ENCODE measurements around the gene FAM20C.

The FAM20C gene

GRCh38 chr7:154096-154799, 38.1 kb upstream of the FAM20C start:
- Histone ChIP-seq H4K20me1 (ENCODE audit: insufficient read depth, low read length) (no peaks in the 10 kb centered on the region), H3K27ac (ENCODE audit: low read length) (no peak overlapping the region), H3K27me3 (ENCODE audit: low read depth, low read length) (no peaks in the 10 kb centered on the region), H3K4me3 (ENCODE audit: low read length) (no peak overlapping the region), H3K79me2 (ENCODE audit: low read length) (no peaks in the 10 kb centered on the region), H3K36me3 (replicated peaks; ENCODE audit: low read depth, low read length) (no peaks in the 10 kb centered on the region), H3K4me2 (ENCODE audit: low read length) (no peak overlapping the region), H3K9me3 (ENCODE audit: insufficient read depth, low read length) (no peaks in the 10 kb centered on the region), H3K4me1 (ENCODE audit: low read length) (peaks cover 5% of the 10 kb centered on the region), H2AFZ (ENCODE audit: low read depth, low read length) (no peak overlapping the region), H3K9ac (ENCODE audit: low read length) (no peak overlapping the region)
- TF ChIP-seq EZH2phosphoT487 (IDR thresholded peaks at IDR 0.05; ENCODE audit: low read depth) (no peak), CTCF (IDR thresholded peaks at IDR 0.05; ENCODE audit: low read depth, low read length) (no peak)

GRCh38 chr7:155469-155900, 36.9 kb upstream of the FAM20C start:
- no peak overlapping the region for H3K27ac ChIP-seq (ENCODE audit: low read length)

GRCh38 chr7:156111-157007, 36.0 kb upstream of the FAM20C start:
- Histone ChIP-seq H3K4me2 (ENCODE audit: low read length) (no peak overlapping the region), H3K27me3 (ENCODE audit: low read depth, low read length) (no peaks in the 10 kb centered on the region), H3K9ac (ENCODE audit: low read length) (no peak overlapping the region), H4K20me1 (ENCODE audit: insufficient read depth, low read length) (no peaks in the 10 kb centered on the region), H3K79me2 (ENCODE audit: low read length) (no peaks in the 10 kb centered on the region), H3K9me3 (ENCODE audit: insufficient read depth, low read length) (no peaks in the 10 kb centered on the region), H3K36me3 (replicated peaks; ENCODE audit: low read depth, low read length) (no peaks in the 10 kb centered on the region), H2AFZ (ENCODE audit: low read depth, low read length) (no peak overlapping the region), H3K4me3 (ENCODE audit: low read length) (no peak overlapping the region), H3K4me1 (ENCODE audit: low read length) (no peaks in the 10 kb centered on the region), H3K27ac (ENCODE audit: low read length) (no peak overlapping the region)
- TF ChIP-seq EZH2phosphoT487 (IDR thresholded peaks at IDR 0.05; ENCODE audit: low read depth), result no peak
- no peak for TF ChIP-seq CTCF (IDR thresholded peaks at IDR 0.05; ENCODE audit: low read depth, low read length)

More at GRCh38 chr7:155469-155900, 36.9 kb upstream of the FAM20C start:
- no peak for TF ChIP-seq CTCF (IDR thresholded peaks at IDR 0.05; ENCODE audit: low read depth, low read length)
- TF ChIP-seq EZH2phosphoT487 (IDR thresholded peaks at IDR 0.05; ENCODE audit: low read depth), result no peak
- Histone ChIP-seq H3K79me2 (ENCODE audit: low read length) (no peaks in the 10 kb centered on the region), H2AFZ (ENCODE audit: low read depth, low read length) (no peak overlapping the region), H3K9me3 (ENCODE audit: insufficient read depth, low read length) (no peaks in the 10 kb centered on the region), H3K9ac (ENCODE audit: low read length) (no peak overlapping the region), H4K20me1 (ENCODE audit: insufficient read depth, low read length) (no peaks in the 10 kb centered on the region), H3K36me3 (replicated peaks; ENCODE audit: low read depth, low read length) (no peaks in the 10 kb centered on the region), H3K4me1 (ENCODE audit: low read length) (no peaks in the 10 kb centered on the region), H3K27me3 (ENCODE audit: low read depth, low read length) (no peaks in the 10 kb centered on the region), H3K4me2 (ENCODE audit: low read length) (no peak overlapping the region), H3K4me3 (ENCODE audit: low read length) (no peak overlapping the region)

GRCh38 chr7:157008-157310, 35.4 kb upstream of the FAM20C start:
- Histone ChIP-seq H3K27ac (ENCODE audit: low read length) (no peak overlapping the region), H3K4me2 (ENCODE audit: low read length) (no peak overlapping the region), H3K4me1 (ENCODE audit: low read length) (no peaks in the 10 kb centered on the region), H4K20me1 (ENCODE audit: insufficient read depth, low read length) (no peaks in the 10 kb centered on the region), H3K36me3 (replicated peaks; ENCODE audit: low read depth, low read length) (no peaks in the 10 kb centered on the region), H3K9ac (ENCODE audit: low read length) (no peak overlapping the region), H3K9me3 (ENCODE audit: insufficient read depth, low read length) (no peaks in the 10 kb centered on the region), H2AFZ (ENCODE audit: low read depth, low read length) (no peak overlapping the region), H3K27me3 (ENCODE audit: low read depth, low read length) (no peaks in the 10 kb centered on the region), H3K79me2 (ENCODE audit: low read length) (no peaks in the 10 kb centered on the region), H3K4me3 (ENCODE audit: low read length) (no peak overlapping the region)
- TF ChIP-seq EZH2phosphoT487 (IDR thresholded peaks at IDR 0.05; ENCODE audit: low read depth), result no peak
- no peak for TF ChIP-seq CTCF (IDR thresholded peaks at IDR 0.05; ENCODE audit: low read depth, low read length)
